Measurements from ENCODE around the gene PCDHGA6.
"Not testable (repeated sequence)": the region's sequence is repeated elsewhere in the genome, so short reads cannot be mapped to it uniquely, and the experiment has no call there.

GRCh38 chr5:141332571-141332970 is 41.1 kb upstream of the PCDHGA6 start:
- TF ChIP-seq JUND (IDR thresholded peaks at IDR 0.05; ENCODE audit: low read length); E2F6 (IDR thresholded peaks at IDR 0.05); CREB1 (IDR thresholded peaks at IDR 0.05); CTCF (IDR thresholded peaks at IDR 0.05; ENCODE audit: control extremely low read depth in 1 of 3, insufficient read depth in 1 of 3, low read depth in 1 of 3, low read length in 3 of 3); RNF2 (IDR thresholded peaks at IDR 0.05; ENCODE audit: borderline replicate concordance, low read depth, low read length, missing control alignments, poor library complexity, severe bottlenecking); MAFK (IDR thresholded peaks at IDR 0.05; ENCODE audit: low read depth, low read length); USF2 (IDR thresholded peaks at IDR 0.05; ENCODE audit: low read length); BCL11A (IDR thresholded peaks at IDR 0.05; ENCODE audit: low read depth in 2 of 2, low read length in 2 of 2): not testable (repeated sequence)

Measured in H1 (cell line).